OCI-LY7 (cell line): ENCODE measurements around the gene HMGN4. TPM values are rescaled to one million over a fixed set of nuclear protein-coding genes. Genes with fewer than 3 reads are reported as not detected.

ENCODE experiments used
- BruUV-seq: library from RNA; stranded (reverse); fragments of 400-500 nt; replicated peaks from 2 replicates; lab custom pipeline; 2021; lab: Mats Ljungman, UMichigan
- CTCF ChIA-PET: fragments of 300-600 bp; sonication (Branson Sonifier 250); formaldehyde crosslinking; loops from one replicate; lab custom pipeline; 2022; ENCODE audit warnings: antibody characterized with exemption; ENCODE audit not compliant: unreplicated experiment; lab: Charles Lee
- POLR2A ChIA-PET: fragments of 300-600 bp; sonication (Branson Sonifier 250); formaldehyde crosslinking; loops from one replicate; lab custom pipeline; 2022; ENCODE audit warnings: antibody characterized with exemption; lab: Charles Lee
- DNase-seq: peaks from one replicate; pipeline ENCODE4 v3.0.0-alpha.2; 2015; ENCODE audit warnings: low spot score
- H2AFZ ChIP-seq: fragments of 200-600 bp; sonication (generic), shearing (Covaris generic); 2 replicates; pipeline ENCODE4 v1.6.1; 2014; ENCODE audit warnings: mild to moderate bottlenecking, antibody characterized with exemption, low read length, moderate library complexity
- H3K27ac ChIP-seq: fragments of 200-600 bp; sonication (generic); 2 replicates; pipeline ENCODE4 v1.5.1; 2014; ENCODE audit warnings: mixed run types, low read depth, mild to moderate bottlenecking, moderate library complexity, low read length, inconsistent platforms; ENCODE audit not compliant: poor library complexity, severe bottlenecking
- H3K36me3 ChIP-seq: fragments of 200-600 bp; sonication (generic); 2 replicates; pipeline ENCODE4 v1.6.1; 2014; ENCODE audit warnings: mild to moderate bottlenecking, antibody characterized with exemption, low read length, moderate library complexity, mixed read lengths; ENCODE audit not compliant: insufficient read depth
- H3K4me1 ChIP-seq: fragments of 200-600 bp; sonication (generic); 2 replicates; pipeline ENCODE4 v1.5.1; 2014; ENCODE audit warnings: mild to moderate bottlenecking, low read length; ENCODE audit not compliant: insufficient read depth, poor library complexity, severe bottlenecking
- H3K4me2 ChIP-seq: fragments of 200-600 bp; sonication (generic); 2 replicates; pipeline ENCODE4 v1.6.1; 2014; ENCODE audit warnings: mild to moderate bottlenecking, low read length
- H3K4me3 ChIP-seq: fragments of 200-600 bp; sonication (generic); 2 replicates; pipeline ENCODE4 v1.5.1; 2014; ENCODE audit warnings: mild to moderate bottlenecking, low read depth, low read length; ENCODE audit not compliant: poor library complexity, severe bottlenecking
- H3K79me2 ChIP-seq: fragments of 200-600 bp; sonication (generic); 2 replicates; pipeline ENCODE4 v1.6.1; 2016; ENCODE audit warnings: low read depth, mild to moderate bottlenecking, low read length, moderate library complexity, mixed read lengths; ENCODE audit not compliant: insufficient read depth
- H3K9me2 ChIP-seq: fragments of 200-600 bp; sonication (generic); 2 replicates; pipeline ENCODE4 v1.6.1; 2016; ENCODE audit warnings: mild to moderate bottlenecking, low read length, mixed read lengths; ENCODE audit not compliant: insufficient read depth
- H3K9me3 ChIP-seq: fragments of 200-600 bp; sonication (generic); 2 replicates; pipeline ENCODE4 v1.6.1; 2014; ENCODE audit warnings: mild to moderate bottlenecking, mixed run types, low read length, mixed read lengths
- H4K20me1 ChIP-seq: fragments of 200-600 bp; sonication (generic); 2 replicates; pipeline ENCODE4 v1.6.1; 2014; ENCODE audit warnings: mild to moderate bottlenecking, antibody characterized with exemption, low read length, moderate library complexity, mixed read lengths; ENCODE audit not compliant: insufficient read depth
- EZH2phosphoT487 ChIP-seq: fragments of 200-600 bp; sonication (generic); IDR thresholded peaks from 2 replicates; pipeline ENCODE4 v1.6.1; 2018; ENCODE audit warnings: low read depth, borderline replicate concordance, mild to moderate bottlenecking, mixed run types, antibody characterized with exemption, low read length, moderate library complexity, mixed read lengths
- intact Hi-C: fragments of 100-400 bp; cut with micrococcal nuclease; formaldehyde crosslinking; loops from one replicate; pipeline ENCODE4 v1.10.0; 2022; ENCODE audit not compliant: unreplicated experiment
- total RNA-seq, 2 experiments: library from RNA; depleted of rRNA in 1 of 2; stranded (reverse); fragments of >200 nt in 1 of 2; shearing (Covaris generic) in 1 of 2; gene quantifications; 2 replicates each; pipeline ENCODE4 v1.2.3, GENCODE V29; 2014 to 2022
- TF ChIP-seq, protein P1 (sequence below): fragments of 200-600 bp; sonication (generic); conservative IDR thresholded peaks from 2 replicates; pipeline ENCODE4 v1.5.1; 2014; ENCODE audit warnings: mild to moderate bottlenecking, antibody characterized with exemption, low read length, moderate library complexity, mixed read lengths

Gene HMGN4
- total RNA-seq, 2 experiments from 2014 or later: 104 to 113 TPM

- no peaks in the 10 kb centered on the region for H3K79me2 ChIP-seq
- H3K36me3 ChIP-seq: no peaks in the 10 kb centered on the region
- H3K27ac ChIP-seq: no peak overlapping the region
- peak overlapping the region; percentile 82 for H3K4me3 ChIP-seq
- no TSS peak for BruUV-seq
- no peak for DNase-seq
- H3K9me2 ChIP-seq: no peaks in the 10 kb centered on the region
- H3K4me1 ChIP-seq: peaks cover 24% of the 10 kb centered on the region
- 0 out of 2 replicates have a peak overlapping the region, but pooled peaks have one; percentile 20 for H2AFZ ChIP-seq
- ChIA-PET POLR2A (interaction anchor here (0.8 to 1.4 kb wide), 3 partner anchors 16 to 295 kb away, joined by 3 to 4 read pairs (median 3); no protein-coding TSS in a partner anchor), CTCF (interaction anchor here (0.6 kb wide), 1 partner anchor 1061 kb away, joined by 3 read pairs; no protein-coding TSS in a partner anchor)
- H3K4me2 ChIP-seq: peak overlapping the region; percentile 95
- H3K9me3 ChIP-seq: no peaks in the 10 kb centered on the region
- TF ChIP-seq, protein P1, sequence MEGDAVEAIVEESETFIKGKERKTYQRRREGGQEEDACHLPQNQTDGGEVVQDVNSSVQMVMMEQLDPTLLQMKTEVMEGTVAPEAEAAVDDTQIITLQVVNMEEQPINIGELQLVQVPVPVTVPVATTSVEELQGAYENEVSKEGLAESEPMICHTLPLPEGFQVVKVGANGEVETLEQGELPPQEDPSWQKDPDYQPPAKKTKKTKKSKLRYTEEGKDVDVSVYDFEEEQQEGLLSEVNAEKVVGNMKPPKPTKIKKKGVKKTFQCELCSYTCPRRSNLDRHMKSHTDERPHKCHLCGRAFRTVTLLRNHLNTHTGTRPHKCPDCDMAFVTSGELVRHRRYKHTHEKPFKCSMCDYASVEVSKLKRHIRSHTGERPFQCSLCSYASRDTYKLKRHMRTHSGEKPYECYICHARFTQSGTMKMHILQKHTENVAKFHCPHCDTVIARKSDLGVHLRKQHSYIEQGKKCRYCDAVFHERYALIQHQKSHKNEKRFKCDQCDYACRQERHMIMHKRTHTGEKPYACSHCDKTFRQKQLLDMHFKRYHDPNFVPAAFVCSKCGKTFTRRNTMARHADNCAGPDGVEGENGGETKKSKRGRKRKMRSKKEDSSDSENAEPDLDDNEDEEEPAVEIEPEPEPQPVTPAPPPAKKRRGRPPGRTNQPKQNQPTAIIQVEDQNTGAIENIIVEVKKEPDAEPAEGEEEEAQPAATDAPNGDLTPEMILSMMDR: no peak
- TF ChIP-seq EZH2phosphoT487: no peak
- no peaks in the 10 kb centered on the region for H4K20me1 ChIP-seq
- intact Hi-C loops: no loop called here
Observed at GRCh38 chr6:26569433-26569764, 31.2 kb downstream of the HMGN4 start.

DNA sequence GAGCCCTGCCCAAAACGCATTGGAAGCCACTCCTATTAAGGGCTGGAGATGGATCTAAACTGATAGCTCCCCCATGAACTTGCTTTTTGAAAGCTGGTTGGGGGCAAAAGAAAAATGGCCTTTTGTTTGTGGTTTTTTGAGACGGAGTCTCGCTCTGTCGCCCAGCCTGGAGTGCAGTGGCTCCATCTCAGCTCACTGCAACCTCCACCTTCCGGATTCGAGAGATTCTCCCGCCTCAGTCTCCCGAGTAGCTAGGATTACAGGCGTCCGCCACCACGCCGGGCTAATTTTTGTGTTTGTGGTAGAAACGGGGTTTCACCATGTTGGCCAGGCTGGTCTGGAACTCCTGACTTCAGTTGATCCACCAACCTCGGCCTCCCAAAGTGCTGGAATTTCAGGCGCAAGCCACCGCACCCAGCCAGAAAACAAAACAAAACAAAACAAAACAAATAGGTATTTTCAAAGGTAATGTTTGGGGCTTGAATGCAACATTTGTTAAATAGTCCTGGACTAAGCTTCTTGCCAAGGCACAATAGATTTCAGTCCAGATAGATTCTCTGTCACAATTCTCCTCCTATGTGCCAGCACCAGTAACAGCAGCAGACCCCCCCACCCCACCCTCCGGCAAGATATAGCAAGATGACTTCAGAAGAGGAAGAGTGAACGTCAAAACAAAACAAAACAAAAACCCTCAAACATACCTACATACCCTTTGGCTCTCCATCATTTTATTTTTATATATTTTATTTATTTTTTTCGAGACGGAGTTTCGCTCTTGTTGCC, 32.1 kb downstream of the HMGN4 start:
- no peak for TF ChIP-seq EZH2phosphoT487
- TF ChIP-seq, protein P1: no peak
- DNase-seq: no peak
- Histone ChIP-seq H3K9me3 (no peaks in the 10 kb centered on the region), H3K9me2 (no peaks in the 10 kb centered on the region), H3K4me3 (no peak overlapping the region), H3K36me3 (no peaks in the 10 kb centered on the region), H3K4me1 (peaks cover 24% of the 10 kb centered on the region), H4K20me1 (no peaks in the 10 kb centered on the region), H3K4me2 (no peak overlapping the region), H2AFZ (no peak overlapping the region), H3K27ac (no peak overlapping the region), H3K79me2 (no peaks in the 10 kb centered on the region)
- BruUV-seq: no TSS peak
- ChIA-PET POLR2A (interaction anchor here (0.8 to 1.4 kb wide), 3 partner anchors 17 to 296 kb away, joined by 3 to 4 read pairs (median 3); no protein-coding TSS in a partner anchor), CTCF (no interaction called here)
- intact Hi-C loops: no loop called here
